NCI-H187 (cell line): Measurements from ENCODE around the gene RGMA.
A peak's percentile ranks its signal among the peaks of the same experiment; 100 is the strongest.
"Not testable (repeated sequence)": the region's sequence is repeated elsewhere in the genome, so short reads cannot be mapped to it uniquely, and the experiment has no call there.

ENCODE experiments used
- DNase-seq, 2 experiments: peaks; one replicate each; lab custom pipeline; 2025; lab: John Stamatoyannopoulos, UW

RGMA gene

DNA sequence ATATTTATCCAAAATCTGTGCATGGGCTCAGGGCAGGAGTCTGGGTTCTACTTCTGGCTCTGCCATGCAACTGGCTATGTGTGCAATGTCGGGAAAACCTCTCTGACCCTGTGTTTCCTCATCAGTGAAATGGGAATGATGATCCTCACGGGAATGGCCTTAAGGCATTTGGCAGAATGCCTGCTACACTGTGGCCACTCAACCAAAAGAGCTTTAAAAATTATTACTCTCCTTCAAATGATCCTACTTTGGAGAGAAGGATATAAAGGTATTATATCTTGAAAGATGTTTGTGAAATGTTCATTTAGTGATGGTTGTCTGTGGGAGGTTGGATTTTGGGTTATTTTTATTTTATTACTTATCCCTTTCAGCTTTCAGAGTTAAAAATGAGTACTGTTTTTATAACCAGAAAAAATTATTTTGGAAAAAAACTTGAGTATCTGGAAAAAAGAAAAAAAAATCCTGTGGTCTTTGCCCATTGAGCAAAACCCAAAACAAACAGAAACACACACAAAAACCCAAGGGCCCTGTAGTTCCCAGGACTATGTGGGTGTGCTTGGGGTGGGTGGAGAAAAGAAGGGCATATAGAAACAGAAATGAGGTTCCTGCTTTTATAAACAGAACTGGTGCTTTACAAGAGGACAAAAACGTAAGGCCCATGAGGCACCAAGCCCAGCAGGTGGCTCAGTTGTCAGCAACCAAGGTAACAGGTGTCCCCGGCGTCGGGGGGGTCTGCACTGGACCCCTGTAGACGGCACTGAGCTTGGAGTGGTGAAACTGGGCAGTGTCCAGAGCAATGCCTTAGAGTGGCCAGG lies 22.0 kb downstream of the RGMA start:
- DNase-seq = no peak

DNA sequence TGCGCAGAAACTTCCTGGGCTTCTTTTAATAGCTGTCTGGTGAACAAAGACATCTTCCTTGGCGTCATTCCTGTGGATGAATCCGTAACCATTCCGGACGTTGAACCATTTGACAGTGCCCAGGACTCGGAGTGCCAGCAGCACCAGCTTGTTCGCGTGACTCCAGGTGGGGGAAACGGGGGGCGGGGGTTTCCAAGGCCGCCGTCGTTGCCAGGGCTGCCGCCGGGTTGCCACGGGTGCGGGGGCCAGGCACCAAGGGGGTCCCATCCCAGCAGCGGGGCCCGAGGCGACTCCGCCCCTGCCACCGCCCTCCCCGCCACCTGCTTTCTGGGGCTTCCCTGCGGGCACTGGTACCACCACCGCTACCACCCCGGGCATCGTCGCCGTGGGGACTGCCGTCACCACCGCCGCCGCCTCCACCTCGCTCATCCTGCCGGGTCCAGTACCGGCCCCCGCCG lies 22.8 kb downstream of the RGMA start:
- DNase-seq = no peak

DNA sequence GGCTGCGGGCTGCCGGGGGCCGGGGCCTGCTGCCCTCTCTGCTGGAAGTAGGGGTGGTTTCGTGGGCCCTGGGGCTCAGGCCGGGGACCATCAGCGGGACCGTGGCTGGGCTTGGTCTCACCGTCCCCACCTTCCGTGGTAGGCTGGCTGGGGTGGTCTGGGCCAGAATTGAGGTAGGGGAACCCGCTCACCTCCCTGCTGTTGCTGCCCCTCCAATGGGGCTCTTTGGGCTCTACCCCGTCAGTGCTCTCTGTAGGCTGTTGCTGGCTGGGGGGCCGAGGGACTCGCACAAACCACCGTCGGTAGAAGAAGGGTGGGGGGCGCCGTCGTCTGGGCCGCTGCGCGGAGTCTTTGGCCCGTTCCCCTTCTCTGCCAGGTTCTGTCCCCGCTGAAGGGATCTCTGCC lies 23.4 kb downstream of the RGMA start:
- DNase-seq = no peak

DNA sequence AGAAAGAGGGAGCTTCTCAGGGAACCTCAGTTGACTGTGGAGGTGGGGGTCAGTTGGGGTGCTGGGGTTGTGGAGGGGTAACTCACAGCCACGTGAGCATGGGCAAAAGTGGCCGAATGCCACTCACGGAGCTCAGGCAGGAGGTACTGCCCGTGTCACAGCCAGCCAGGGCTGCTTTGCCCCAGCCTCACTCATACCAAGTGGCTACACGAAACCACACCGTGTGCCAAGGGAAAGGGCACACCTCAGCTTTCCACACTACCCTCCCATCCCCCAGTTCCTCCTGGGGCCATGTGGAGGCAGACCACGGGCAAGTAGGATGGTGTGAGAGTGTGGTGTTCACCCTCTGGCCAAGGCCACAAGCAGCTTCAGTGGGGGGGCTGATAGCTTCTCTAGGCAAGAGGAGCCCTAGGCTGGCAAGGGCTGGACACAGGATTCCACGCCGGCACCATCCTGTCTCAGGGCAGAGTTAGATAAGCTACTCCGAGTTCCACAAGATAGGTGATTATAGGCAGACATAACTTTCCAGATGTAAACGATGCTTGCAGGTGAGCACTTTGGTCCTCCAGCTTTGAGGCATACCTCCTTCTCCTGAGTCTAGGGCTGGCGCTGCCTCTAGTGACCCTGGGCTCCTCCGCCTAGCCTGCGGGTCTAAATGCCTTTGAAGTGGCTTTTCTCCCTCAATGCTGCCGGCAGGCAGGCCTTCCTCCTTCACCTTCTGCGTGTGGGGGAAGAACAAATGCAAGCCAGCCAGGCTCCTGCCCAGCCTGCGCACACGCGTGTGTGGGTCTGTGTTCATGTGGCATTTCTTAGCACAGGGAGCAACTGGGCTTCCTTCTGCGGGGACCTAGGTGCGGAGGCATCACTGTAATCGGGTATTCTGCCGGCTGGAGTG lies 25.0 kb downstream of the RGMA start:
- DNase-seq = peak in 1 of 2 experiments; percentile 38

DNA sequence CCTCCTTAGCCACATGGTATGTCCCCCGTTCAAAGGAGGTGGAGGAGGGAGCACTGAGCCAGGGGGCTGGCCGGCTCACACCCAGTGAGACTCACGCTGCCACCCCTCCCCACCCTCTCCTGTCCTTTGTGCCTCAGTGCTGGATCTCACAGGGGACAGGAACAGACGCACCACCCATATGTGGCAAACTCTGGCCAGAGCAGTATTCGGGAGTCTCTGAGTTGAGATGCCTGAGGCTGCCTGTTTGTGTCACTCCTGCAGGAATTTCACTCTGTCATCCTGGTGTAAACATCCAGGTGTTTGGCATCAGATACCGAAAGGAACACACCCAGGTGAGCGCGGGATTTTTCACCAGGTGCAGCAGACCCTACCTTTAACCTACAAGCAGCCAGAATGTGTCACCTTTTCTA lies 25.7 kb downstream of the RGMA start:
- DNase-seq = no peak

DNA sequence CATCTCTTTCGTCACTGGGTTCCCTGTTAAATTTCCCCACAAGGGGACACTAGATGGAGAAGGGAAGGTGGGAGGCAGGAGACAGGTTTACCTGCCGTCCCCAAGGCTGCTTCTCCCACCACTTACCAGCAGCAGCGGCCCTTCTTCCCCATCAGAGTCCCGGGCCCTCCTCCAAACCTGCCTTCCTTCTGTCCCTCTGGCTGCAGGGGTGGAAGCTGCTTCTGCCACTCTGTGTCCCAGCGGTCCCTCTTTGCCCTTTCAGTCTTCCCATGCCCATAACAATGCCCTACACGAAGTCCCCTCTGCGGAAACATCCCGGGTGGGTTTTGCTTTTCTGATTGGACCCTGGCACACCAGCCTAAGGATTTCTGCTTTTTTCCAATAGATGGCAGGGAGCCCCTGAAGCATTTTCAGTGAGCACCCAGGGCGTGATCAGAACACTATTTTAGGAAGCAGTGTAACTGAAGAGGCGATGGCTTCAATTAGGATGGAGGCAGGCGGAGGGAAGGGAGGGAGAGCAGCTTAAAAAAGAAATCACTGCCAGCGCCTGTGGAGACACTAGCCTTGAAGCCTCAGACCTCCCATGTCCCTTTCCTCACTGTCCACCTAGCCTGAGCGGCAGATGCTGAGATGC lies 26.3 kb downstream of the RGMA start:
- not testable (repeated sequence) for DNase-seq

DNA sequence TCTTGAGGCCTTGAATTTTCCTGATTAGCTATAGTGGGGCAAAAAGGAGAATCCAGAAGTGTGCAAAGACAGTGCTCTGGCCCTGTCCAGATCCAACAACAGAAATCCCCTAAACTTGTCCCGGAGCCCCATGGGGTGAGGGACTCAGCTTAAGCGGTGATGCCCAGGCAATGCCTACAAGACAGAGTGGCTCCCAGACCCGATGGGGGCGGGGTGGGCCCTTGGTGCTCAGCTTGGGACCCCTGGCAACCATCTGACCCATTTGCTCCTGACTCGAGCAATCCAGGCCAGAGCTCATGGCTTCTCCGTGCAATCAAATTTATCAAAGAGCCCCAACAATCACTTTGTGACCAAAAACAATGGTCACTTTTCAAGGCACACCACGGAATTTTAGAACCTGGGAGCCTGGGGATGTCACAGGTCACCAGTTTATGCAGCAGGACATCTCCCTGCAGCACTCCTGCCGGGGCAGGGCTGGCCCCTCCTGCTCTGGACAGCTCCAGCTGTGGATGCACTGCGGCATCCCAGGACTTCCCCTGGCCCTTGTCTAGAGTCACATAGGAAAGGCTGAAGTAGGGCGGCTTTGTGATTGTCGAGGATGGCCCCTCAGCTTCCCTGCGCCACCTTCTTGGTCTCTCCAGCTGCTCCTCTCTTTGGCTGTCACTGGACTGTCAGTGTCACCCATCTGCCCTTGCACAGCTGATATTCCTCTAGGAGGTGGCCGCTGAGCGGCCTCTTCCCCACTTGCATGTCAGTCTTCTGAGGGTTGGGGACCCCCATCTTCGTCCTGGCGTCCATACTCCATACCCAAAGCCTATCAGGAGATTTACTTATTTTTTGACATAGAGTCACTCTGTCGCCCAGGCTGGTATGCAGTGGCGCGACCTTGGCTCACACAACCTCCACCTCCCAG lies 28.4 kb downstream of the RGMA start:
- DNase-seq = no peak

DNA sequence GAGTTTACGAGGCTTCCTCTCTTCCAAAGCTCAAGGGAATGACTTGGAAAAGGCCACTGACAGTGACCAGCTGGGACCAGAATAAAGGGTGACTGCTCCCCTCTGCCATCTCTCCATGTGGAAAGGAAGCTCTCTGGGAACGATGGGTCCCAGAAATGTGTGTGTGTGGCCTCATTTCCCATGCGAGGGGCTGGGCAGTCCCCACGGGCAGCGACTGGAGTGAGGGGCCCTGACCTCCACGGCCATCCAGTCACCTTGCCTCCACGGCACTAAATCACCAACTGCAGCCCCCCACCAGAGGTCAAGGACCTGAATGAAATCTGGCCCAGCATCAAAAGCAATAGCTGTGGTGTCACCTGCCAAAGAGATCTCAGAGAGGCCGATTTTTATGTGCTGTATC lies 29.6 kb downstream of the RGMA start:
- DNase-seq = no peak

DNA sequence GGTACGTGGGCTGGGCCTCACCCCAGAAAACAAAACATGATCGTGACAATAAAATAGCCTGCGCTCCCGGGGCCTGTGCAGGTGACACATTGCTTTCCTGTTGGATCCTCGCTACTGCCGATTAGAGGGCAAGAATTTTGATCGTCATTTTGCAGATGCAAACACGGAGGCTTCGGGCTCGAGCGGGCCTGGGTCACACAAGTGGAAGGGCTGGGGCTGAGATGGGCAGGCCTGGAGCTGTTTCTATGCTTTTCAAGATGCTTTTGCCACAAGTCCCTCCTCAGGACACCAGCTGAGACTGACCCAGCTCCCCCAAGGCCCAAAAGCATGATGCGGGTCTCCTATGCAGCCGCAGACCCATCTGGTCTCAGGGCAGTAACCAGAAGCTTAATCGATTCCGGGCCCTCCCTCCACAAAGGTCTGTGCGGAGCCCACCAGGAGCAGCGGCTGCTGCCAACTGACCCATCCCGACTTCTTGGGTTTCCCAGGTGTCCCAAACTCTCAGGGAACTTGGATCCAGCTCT lies 30.0 kb downstream of the RGMA start:
- no peak for DNase-seq

DNA sequence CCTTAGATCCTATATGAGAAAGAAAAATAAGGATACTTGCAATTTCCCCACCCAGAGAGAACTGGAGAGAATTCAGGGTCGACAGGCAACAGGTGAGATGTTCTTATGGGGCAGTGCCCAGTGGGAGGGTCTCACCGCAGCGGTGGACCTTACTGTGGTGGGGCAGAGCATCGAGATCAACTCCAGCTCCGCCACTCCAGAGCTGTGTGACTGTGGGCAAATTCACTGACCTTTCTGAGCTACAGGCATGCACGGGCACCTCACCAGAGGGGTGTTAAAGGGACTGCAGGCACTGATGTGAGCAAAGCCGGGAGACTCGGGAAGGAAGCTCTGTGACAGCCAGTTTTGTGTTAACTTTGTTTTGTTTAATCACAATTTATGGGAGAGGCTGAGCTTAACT lies 30.9 kb downstream of the RGMA start:
- DNase-seq = no peak

DNA sequence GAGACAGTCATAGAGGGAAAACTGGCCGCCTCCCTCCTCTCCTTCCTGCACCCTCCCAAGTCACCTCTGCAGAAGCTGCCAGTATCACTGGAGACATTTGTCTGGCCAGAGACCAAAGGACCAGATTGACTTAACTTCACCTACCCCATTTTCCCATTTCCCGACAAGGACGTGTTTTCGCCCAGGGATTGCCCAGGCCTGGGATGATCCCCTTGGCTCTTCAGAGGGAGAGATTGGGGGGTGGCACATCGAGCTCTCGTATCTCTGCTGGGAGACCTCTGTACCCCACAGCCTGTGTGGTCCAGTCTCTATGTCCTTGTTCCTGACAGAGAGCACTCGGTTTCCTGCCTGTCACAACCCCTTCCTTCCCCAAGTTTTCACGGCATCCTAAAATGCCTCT lies 31.4 kb downstream of the RGMA start:
- DNase-seq = no peak

DNA sequence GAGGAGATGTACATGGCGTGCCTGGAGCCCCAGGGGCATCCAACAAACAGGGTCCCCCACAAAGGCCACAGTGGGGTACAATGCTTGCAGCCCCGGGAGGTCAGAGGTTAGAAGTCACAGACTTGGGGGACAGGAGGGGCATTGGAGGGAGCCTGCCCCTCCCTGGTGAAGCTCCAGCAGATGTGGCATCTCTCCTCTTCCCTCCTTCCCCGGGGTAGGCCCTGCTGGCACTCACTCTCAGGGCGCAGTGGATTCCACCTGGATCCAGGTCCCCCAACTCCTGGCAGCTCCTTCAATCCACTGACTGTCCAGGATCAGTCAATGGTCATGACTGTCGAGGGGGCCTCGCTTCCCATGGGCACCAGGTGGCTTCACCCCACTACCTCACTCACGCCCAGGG lies 32.2 kb downstream of the RGMA start:
- DNase-seq = no peak

DNA sequence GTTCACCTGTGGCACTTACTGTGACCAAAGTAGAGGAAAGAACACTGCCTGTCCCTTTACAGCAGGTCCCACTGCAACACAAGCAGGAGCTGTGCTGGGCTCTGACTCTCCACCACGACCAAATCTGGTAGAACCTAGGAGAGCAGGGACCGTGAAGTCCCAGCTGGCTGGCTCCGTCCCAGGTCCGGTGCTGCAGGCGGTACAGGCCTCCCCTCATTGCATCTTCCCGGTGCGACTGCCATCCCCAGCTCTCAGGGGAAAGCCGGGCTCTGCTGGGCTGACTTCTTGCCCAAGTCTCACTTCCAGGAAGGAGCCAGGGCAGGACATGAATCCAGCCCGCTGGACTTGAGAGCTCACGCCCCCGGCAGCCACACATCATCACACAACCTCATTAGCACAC lies 33.8 kb downstream of the RGMA start:
- DNase-seq = no peak

DNA sequence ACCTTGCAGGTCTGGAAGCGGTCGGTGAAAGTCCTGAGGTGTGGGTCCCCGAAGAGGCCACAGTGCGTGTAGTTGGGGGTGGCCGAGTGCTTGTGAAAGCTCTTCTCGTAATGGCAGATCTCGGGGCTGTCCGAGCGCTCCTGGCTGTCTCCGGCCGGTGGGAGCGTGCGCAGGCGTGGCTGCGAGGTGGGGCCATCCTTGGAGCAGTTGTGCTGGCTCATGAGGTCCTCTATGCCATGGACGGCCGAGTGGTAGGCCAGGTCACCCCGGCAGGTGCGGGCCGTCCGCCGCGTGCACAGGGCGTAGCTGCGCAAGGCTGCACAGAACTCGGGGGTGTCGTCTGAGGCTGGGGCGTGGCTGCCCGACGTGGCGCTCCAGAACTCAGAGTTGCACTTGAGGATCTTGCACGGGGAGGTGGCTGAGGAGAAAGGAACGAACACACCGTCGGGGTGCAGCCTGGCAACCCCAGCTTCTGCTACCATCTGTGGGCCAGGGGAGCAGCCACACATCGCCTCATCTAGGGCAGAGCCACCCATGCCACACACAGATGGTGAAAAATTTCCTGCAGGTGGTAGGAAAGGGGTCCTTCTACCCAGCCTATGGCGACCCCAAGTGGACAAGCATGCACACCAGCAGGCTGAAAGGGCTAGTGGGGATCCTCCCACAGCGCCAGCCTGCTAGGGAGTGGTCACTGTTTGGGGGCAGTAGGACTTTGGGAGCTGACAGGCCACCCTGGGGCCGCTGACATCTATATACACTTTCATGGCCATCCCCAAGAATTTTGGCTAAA lies 36.7 kb downstream of the RGMA start:
- no peak for DNase-seq

DNA sequence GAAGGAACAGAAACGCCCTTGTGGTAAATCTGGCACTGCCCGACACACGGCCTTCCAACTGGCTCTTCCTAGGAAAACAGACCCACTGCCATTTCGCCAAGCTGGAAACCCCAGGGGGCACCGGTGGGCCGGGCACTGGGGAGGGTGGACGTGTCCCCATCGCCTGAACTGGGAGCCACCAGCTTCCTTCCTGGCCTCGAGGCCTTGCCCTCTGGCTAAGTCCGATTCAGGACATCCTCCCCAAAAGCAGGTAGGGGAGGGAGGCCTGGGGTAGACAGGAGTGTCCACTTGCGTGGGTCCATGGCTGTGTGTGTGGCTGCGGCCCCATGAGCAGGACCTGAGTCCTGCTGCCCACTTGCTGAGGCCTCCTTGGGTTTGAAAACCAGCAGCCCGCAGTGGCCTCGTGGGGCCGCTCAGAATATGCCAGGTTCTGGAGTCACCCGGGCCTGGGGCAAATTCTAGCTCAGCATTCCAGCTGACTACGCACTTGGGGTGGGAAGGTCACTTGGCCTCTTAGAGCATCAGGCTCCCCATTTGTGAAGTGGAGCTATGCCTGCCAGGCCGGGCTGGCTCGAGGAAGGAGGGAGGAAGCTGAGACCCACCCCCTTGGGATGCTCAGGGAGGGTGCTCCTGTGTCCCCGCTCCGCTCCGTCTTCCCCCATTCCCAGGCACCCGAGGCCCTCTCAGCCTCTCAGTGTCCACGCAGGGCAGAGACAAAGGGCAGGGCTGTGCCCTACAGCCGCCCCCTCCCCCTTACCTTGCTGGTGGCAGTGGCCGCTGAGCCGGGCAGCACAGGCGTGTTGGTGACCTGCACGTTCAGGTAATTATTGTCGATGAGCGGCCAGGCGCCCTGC lies 37.5 kb downstream of the RGMA start:
- no peak for DNase-seq

DNA sequence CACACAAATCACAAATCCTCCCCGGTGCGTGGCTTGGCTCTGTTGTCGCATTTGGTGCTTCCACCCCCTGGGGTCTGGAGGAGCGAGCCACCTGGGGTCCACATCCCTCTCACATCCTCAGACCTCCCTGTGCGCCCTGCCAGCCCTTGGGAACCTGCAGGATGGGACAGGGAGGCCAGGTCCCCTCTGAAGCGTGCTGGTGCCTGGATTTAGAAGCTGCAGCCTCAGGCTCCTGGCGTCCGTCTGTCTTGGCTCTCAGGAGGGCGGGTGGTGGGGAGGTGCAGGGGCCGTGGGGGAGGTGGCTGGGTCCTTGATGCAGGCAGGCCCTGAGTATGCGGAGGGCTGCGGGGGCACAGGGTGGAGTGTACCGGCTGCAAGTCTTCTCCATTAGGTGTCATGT lies 38.4 kb downstream of the RGMA start:
- DNase-seq = no peak

DNA sequence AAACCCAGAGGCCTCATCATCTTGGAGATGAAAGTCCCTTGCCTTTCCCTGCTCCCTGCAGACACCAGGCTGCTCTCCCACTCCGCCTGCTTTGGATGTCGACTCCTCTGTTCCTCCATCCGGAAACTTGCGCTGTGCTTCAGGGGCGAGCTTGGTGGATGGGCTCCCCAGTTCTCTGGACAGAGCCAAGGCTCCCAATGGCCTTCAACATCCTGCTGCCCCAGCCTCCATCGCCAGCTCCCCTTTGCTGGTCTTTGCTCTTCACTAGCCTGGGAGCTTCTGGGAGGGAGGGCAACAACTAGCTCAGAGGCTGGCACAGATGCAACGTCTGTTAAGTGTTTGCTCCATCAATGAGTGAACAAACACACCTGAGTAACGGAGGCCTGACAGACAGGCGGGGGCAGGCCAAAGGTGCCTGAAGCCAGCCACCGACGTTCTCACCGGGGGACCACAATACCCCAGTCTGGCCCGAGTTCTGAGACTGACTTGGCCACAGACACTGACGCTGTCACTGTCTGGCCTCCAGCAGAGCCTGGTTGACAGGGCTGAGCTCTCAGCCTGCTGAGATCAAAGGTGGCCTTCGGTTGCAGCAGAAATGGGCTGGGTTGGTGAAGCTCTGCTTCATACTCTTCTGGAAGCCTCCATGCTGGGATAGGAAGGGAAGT lies 39.0 kb downstream of the RGMA start:
- DNase-seq = no peak

DNA sequence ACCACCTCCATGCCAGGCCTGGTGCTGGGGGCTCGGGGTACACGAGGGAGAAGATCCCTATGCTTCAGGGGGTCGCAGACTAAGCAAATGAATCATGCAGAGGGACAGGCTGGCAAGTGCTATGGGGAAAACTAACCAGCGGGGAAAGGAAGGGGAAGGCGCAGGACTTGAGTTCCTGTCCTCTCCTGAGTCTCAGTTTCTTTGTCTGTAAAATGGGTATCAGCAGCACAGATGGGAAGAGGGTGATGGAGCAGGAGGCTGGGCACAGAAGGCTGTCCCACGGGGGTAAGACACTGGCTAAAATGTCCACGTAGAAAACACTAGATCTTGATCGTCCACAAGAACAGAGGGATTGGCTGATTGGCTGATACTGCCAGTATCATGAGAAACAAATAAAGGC lies 39.8 kb downstream of the RGMA start:
- no peak for DNase-seq

DNA sequence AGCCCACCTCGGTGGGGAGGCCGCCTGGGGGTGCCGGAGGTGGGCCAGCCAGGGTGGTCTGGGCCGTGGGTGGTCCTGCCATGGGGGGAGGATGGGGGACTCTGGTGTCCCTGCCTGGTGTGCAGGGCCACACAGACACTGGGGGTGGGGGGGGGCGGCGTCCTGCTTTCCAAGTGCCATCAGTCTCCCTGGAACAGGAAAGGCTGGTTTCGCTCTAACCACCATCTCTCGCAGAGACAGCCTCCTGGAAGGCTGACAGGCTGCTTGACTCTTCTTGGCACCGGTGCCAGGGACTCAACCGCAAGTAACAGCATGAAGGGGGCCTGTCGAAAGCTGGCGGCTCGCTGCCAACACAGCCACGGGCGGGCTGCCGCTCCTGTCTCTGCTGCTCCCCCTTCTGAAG lies 40.3 kb downstream of the RGMA start:
- no peak for DNase-seq
